Upper lobe of right lung (tissue), 1 donor: ENCODE data around the gene SNX30. TPM values are rescaled to one million over a fixed set of nuclear protein-coding genes. Genes with fewer than 3 reads are reported as not detected.

ENCODE experiments used
- ATAC-seq: fragments of 200-7000 bp; cut with Tn5 transposase; one replicate; pipeline ENCODE4 v1.9.1; 2020; ENCODE audit warnings: mild to moderate bottlenecking, moderate library complexity
- DNase-seq: peaks from one replicate; pipeline ENCODE4 v3.0.0-alpha.2; 2020
- H3K27ac ChIP-seq: fragments of 200-600 bp; one replicate; pipeline ENCODE4 v1.8.0; 2022
- H3K27me3 ChIP-seq: fragments of 200-600 bp; one replicate; pipeline ENCODE4 v1.8.0; 2022; ENCODE audit warnings: mild to moderate bottlenecking
- H3K36me3 ChIP-seq: fragments of 200-600 bp; one replicate; pipeline ENCODE4 v1.8.0; 2022
- H3K4me1 ChIP-seq: fragments of 200-600 bp; one replicate; pipeline ENCODE4 v1.8.0; 2022
- H3K4me3 ChIP-seq: fragments of 200-600 bp; one replicate; pipeline ENCODE4 v1.8.0; 2022; ENCODE audit warnings: mild to moderate bottlenecking
- H3K9me3 ChIP-seq: fragments of 200-600 bp; one replicate; pipeline ENCODE4 v1.8.0; 2022
- intact Hi-C: fragments of 100-400 bp; cut with DNase I; formaldehyde crosslinking; loops from one replicate; pipeline ENCODE4 v1.11.0; 2022
- total RNA-seq: library from RNA; stranded (reverse); fragmentation: NEBNext Ultra II Directional; extraction: Animal tissue kit (Norgen Biotek cat#: 25700); gene quantifications from one replicate; pipeline ENCODE4 v1.2.1, GENCODE V29; 2021
- TF ChIP-seq, protein P1 (sequence below): fragments of 200-600 bp; IDR thresholded peaks from one replicate; pipeline ENCODE4 v1.8.0; 2022; ENCODE audit warnings: antibody characterized with exemption
- donor health status: DM: no; HTN: yes; CAD: no; lungs with severe emphysema.

The SNX30 gene
- total RNA-seq, 1 donor from 2014 or later = 76.3 TPM

GRCh38 chr9:112844771-112845542, 94.4 kb downstream of the SNX30 start:
- H3K9me3 ChIP-seq = no peaks in the 10 kb centered on the region
- H3K4me3 ChIP-seq = no peak overlapping the region
- ATAC-seq (peak; percentile 86), DNase-seq (peak; percentile 90)
- H3K4me1 ChIP-seq = peaks cover 32% of the 10 kb centered on the region
- no peaks in the 10 kb centered on the region for H3K27me3 ChIP-seq
- intact Hi-C loops = loop anchor here (10.0 kb wide), 1 partner anchor 50 kb away; the partner anchor contains the start of gene SLC46A2
- H3K27ac ChIP-seq = peak overlapping the region; percentile 42
- TF ChIP-seq, protein P1, sequence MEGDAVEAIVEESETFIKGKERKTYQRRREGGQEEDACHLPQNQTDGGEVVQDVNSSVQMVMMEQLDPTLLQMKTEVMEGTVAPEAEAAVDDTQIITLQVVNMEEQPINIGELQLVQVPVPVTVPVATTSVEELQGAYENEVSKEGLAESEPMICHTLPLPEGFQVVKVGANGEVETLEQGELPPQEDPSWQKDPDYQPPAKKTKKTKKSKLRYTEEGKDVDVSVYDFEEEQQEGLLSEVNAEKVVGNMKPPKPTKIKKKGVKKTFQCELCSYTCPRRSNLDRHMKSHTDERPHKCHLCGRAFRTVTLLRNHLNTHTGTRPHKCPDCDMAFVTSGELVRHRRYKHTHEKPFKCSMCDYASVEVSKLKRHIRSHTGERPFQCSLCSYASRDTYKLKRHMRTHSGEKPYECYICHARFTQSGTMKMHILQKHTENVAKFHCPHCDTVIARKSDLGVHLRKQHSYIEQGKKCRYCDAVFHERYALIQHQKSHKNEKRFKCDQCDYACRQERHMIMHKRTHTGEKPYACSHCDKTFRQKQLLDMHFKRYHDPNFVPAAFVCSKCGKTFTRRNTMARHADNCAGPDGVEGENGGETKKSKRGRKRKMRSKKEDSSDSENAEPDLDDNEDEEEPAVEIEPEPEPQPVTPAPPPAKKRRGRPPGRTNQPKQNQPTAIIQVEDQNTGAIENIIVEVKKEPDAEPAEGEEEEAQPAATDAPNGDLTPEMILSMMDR = peak; percentile 99
- peaks cover 5% of the 10 kb centered on the region for H3K36me3 ChIP-seq

DNA sequence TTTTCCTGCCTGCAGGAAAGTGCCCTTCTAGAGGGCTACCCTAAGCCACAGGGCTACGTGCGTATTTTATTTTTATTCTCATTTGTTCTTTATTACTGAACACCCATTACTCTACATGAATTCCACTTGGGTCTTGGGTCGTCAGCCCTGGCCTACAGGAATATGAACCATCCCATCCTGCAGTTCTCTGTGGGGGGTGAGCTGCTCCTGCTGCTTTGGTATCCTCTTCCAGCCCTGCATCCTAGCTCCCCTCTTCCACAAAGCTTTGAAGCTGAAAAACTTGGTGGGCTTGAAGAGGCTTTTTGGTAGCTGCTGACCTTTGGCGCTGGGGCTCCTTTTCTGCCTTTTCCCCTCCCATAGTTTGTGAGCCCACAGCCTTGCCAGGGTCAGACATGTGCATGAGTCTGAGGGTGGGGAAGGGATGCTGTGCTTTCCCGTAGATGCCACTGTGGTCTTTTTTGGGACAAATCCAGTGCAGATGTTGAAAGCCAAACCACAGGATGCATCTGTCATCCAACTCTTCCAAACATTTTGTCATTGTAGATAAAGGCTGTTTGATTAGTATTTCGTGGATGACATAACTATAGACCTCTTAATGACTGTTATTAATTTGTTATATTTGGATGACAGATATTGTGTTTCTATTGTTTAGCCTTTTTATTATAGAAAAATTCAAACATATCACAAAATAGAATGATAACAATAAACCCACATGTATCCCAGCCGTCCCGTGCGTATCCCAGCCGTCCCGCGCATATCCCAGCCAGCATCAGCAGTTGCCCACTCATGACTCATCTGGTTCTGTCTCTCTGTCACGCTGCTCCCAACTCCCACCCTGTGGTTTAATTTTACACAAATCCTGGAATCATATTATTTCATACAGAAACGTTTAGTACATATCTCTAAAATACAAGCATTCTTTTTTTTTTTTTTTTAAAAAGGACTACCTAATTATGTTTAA, 96.2 kb downstream of the SNX30 start:
- Histone ChIP-seq H3K4me1 (peaks cover 32% of the 10 kb centered on the region), H3K27me3 (no peaks in the 10 kb centered on the region), H3K9me3 (no peaks in the 10 kb centered on the region), H3K36me3 (peaks cover 10% of the 10 kb centered on the region), H3K4me3 (no peak overlapping the region), H3K27ac (no peak overlapping the region)
- TF ChIP-seq, protein P1 = no peak
- DNase-seq (no peak), ATAC-seq (no peak)
- intact Hi-C loops = loop anchor here (10.0 kb wide), 1 partner anchor 48 kb away; the partner anchor contains the start of gene SLC46A2

DNA sequence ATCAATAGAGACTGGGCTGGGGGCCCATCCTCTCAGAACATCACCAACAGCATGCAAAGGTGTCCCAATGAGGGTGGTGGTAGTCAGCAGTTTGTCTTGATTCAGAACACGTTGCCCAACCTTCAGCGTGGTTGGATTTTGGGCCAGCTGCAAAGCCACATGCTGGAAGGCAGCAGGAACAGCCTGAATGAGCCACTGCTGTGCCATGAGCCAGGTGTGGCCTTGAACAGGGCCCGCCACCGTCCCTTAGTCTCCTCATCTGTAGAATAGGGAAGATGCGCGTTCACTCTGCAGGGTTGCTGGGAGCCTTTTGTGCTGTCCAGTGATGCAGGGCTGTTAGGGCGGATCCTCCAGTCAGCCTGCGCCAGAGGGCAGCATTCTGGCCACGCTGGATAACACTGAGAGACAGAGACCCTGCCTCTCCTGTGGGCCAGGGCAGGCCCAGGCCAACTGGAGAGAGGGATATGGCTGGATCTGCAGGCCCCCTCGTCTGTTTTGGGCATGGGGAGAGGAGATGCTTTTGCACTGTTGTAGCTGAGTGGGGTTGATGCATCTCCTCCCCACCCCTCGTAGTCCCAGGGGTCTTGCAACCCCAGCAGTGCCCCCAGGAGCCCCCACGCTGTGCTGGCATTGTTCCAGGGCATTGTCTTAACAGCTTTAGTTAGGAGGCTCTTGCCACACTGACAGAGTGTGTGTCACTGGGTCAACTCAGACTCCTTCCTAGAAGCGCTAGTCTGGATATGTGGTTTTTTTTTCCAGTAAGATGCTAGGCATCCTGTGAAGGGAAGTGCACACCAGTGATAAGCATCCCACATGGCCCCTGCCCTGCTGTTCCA, 98.0 kb downstream of the SNX30 start:
- Histone ChIP-seq H3K27ac (no peak overlapping the region), H3K4me3 (no peak overlapping the region)

DNA sequence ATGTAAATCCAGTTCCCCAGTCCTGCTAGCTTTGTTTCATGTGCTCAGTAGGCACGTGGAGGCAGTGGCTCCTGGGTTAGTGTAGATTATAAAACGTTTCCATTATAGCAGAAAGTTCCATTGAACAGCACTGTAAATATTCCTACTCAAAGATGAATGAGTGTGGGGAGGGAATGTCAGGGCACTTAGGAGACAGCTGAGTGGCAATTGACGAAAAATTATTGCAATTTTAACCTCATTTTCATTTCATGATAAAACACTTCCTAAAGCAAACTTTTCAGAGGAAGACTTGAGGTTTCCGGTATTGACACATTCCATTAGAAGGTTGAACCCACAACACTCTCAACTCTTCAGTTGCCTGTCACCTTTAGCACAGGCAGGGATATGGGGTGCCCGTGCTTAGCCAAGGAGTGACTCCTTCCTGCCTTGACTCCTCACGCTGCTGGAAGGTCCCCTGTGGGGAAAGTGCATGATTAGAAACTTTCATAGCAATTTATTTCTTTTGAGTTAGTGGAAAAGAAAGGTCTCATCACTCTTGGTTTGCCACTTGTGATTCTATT, 98.9 kb downstream of the SNX30 start:
- no peak overlapping the region for H3K27ac ChIP-seq
- intact Hi-C loops = loop anchor here (10.0 kb wide), 1 partner anchor 45 kb away; the partner anchor contains the start of gene SLC46A2
- ATAC-seq = peak; percentile 66
- no peaks in the 10 kb centered on the region for H3K9me3 ChIP-seq
- no peak overlapping the region for H3K4me3 ChIP-seq
- DNase-seq = no peak
- peaks cover 30% of the 10 kb centered on the region for H3K4me1 ChIP-seq
- TF ChIP-seq, protein P1 = no peak
- no peaks in the 10 kb centered on the region for H3K27me3 ChIP-seq
- H3K36me3 ChIP-seq = peaks cover 24% of the 10 kb centered on the region

More for the DNA sequence above, 98.0 kb downstream of the SNX30 start:
- H3K27me3 ChIP-seq = no peaks in the 10 kb centered on the region
- TF ChIP-seq, protein P1 = no peak
- peaks cover 19% of the 10 kb centered on the region for H3K36me3 ChIP-seq
- intact Hi-C loops = loop anchor here (10.0 kb wide), 1 partner anchor 46 kb away; the partner anchor contains the start of gene SLC46A2
- ATAC-seq = no peak
- no peak for DNase-seq
- H3K4me1 ChIP-seq = peaks cover 32% of the 10 kb centered on the region
- H3K9me3 ChIP-seq = no peaks in the 10 kb centered on the region
